MCF 10A (cell line): ENCODE results near the gene DHX57. TPM values are rescaled to one million over a fixed set of nuclear protein-coding genes. Genes with fewer than 3 reads are reported as not detected.

Experiments used
- BruUV-seq: library from RNA; stranded (reverse); fragments of 400-500 nt; replicated peaks from 2 replicates; lab custom pipeline; 2021; lab: Mats Ljungman, UMichigan
- CTCF ChIA-PET: fragments of 300-600 bp; sonication (Branson Sonifier 250); formaldehyde crosslinking; extraction: SDS; loops from one replicate; lab custom pipeline; 2021; ENCODE audit warnings: antibody characterized with exemption, inconsistent platforms; lab: Yijun Ruan, JAX
- POLR2A ChIA-PET: fragments of 300-600, 350-650 bp; sonication (Branson Sonifier 250); formaldehyde crosslinking; extraction: SDS; loops from one replicate; lab custom pipeline; 2020; ENCODE audit warnings: antibody characterized with exemption, inconsistent platforms; lab: Yijun Ruan, JAX
- DNase-seq: peaks from one replicate; pipeline ENCODE4 v3.0.0-alpha.2; 2018; ENCODE audit not compliant: unreplicated experiment
- H3K27ac Mint-ChIP-seq: one replicate; pipeline ENCODE4 v1.8.0; 2022; ENCODE audit warnings: mild to moderate bottlenecking, low read depth, mixed read lengths; ENCODE audit not compliant: unreplicated experiment
- H3K27me3 Mint-ChIP-seq: one replicate; pipeline ENCODE4 v1.8.0; 2022; ENCODE audit warnings: mixed read lengths; ENCODE audit not compliant: insufficient read depth, unreplicated experiment
- H3K36me3 Mint-ChIP-seq: one replicate; pipeline ENCODE4 v1.8.0; 2022; ENCODE audit warnings: mild to moderate bottlenecking, moderate library complexity, mixed read lengths; ENCODE audit not compliant: insufficient read depth, unreplicated experiment
- H3K4me1 Mint-ChIP-seq: one replicate; pipeline ENCODE4 v1.8.0; 2022; ENCODE audit warnings: mixed read lengths; ENCODE audit not compliant: insufficient read depth, unreplicated experiment
- H3K4me3 Mint-ChIP-seq: one replicate; pipeline ENCODE4 v1.8.0; 2022; ENCODE audit warnings: mild to moderate bottlenecking, moderate library complexity, mixed read lengths; ENCODE audit not compliant: unreplicated experiment
- H3K9me3 Mint-ChIP-seq: one replicate; pipeline ENCODE4 v1.8.0; 2022; ENCODE audit warnings: mixed read lengths; ENCODE audit not compliant: unreplicated experiment
- CTCF ChIP-seq: fragments of 200-600 bp; IDR thresholded peaks from one replicate; pipeline ENCODE4 v1.8.0; 2022; ENCODE audit warnings: antibody characterized with exemption, mild to moderate bottlenecking; ENCODE audit not compliant: unreplicated experiment
- intact Hi-C: fragments of 100-400 bp; cut with micrococcal nuclease; formaldehyde crosslinking; loops from 2 replicates; pipeline ENCODE4 v1.14.1; 2022
- total RNA-seq: library from RNA; stranded (reverse); gene quantifications from 2 replicates; pipeline ENCODE4 v1.2.3, GENCODE V29; 2022

DHX57 gene
- total RNA-seq, 1 experiment from 2014 or later = 21.3 TPM

- Mint-ChIP-seq H3K27ac (no peak overlapping the region), H3K9me3 (no peaks in the 10 kb centered on the region), H3K27me3 (peaks cover 19% of the 10 kb centered on the region), H3K4me1 (peaks cover 8% of the 10 kb centered on the region), H3K4me3 (no peak overlapping the region), H3K36me3 (peaks cover 12% of the 10 kb centered on the region)
- intact Hi-C loops = no loop called here
- no peak for TF ChIP-seq CTCF
- no peak for DNase-seq
- ChIA-PET POLR2A (interaction anchor here (2.0 kb wide), 1 partner anchor 25 kb away, joined by 13 read pairs; the partner anchor contains the start of gene SRSF7), CTCF (interaction anchor here (0.6 kb wide), 1 partner anchor 241 kb away, joined by 4 read pairs; no protein-coding TSS in a partner anchor)
- BruUV-seq = no TSS peak
Observed at GRCh38 chr2:38775921-38776225, 99.9 kb downstream of the DHX57 start.

- no peak for DNase-seq
- Mint-ChIP-seq H3K27me3 (peaks cover 19% of the 10 kb centered on the region), H3K36me3 (peaks cover 6% of the 10 kb centered on the region), H3K4me1 (peaks cover 8% of the 10 kb centered on the region), H3K9me3 (no peaks in the 10 kb centered on the region), H3K27ac (no peak overlapping the region), H3K4me3 (no peak overlapping the region)
- no peak for TF ChIP-seq CTCF
- ChIA-PET POLR2A (interaction anchor here (2.0 kb wide), 1 partner anchor 24 kb away, joined by 13 read pairs; the partner anchor contains the start of gene SRSF7), CTCF (no interaction called here)
- intact Hi-C loops = no loop called here
- no TSS peak for BruUV-seq
Observed at GRCh38 chr2:38775097-38775920, 100.4 kb downstream of the DHX57 start.

- H3K4me3 Mint-ChIP-seq = no peak overlapping the region
- no peaks in the 10 kb centered on the region for H3K4me1 Mint-ChIP-seq
- intact Hi-C loops = no loop called here
- H3K27me3 Mint-ChIP-seq = peaks cover 19% of the 10 kb centered on the region
- no peak overlapping the region for H3K27ac Mint-ChIP-seq
- BruUV-seq = no TSS peak
- ChIA-PET CTCF (no interaction called here), POLR2A (interaction anchor here (1.4 kb wide), 1 partner anchor 21 kb away, joined by 10 read pairs; the partner anchor contains the start of gene SRSF7)
- H3K36me3 Mint-ChIP-seq = no peaks in the 10 kb centered on the region
- no peak for TF ChIP-seq CTCF
- H3K9me3 Mint-ChIP-seq = no peaks in the 10 kb centered on the region
- DNase-seq = no peak
Observed at GRCh38 chr2:38771632-38772031, 104.1 kb downstream of the DHX57 start.

- BruUV-seq = no TSS peak
- Mint-ChIP-seq H3K4me1 (no peaks in the 10 kb centered on the region), H3K4me3 (no peak overlapping the region), H3K36me3 (no peaks in the 10 kb centered on the region), H3K27ac (no peak overlapping the region), H3K9me3 (no peaks in the 10 kb centered on the region), H3K27me3 (no peaks in the 10 kb centered on the region)
- no peak for TF ChIP-seq CTCF
- no peak for DNase-seq
- ChIA-PET CTCF (no interaction called here), POLR2A (interaction anchor here (0.6 to 1.4 kb wide), 2 partner anchors 14 to 210 kb away, joined by 4 to 6 read pairs; partner anchors contain the start of gene SRSF7)
- intact Hi-C loops = no loop called here
Observed at GRCh38 chr2:38765551-38765950, 110.2 kb downstream of the DHX57 start.
